HEK293T (cell line): ENCODE measurements around the gene ZMIZ1.

Experiments used
- HDGF ChIP-seq: fragments of 450-650 bp; IDR thresholded peaks from 2 replicates; pipeline ENCODE4 v1.6.1; 2017; ENCODE audit warnings: antibody characterized with exemption, borderline replicate concordance
- SUZ12 ChIP-seq: fragments of 450-650 bp; IDR thresholded peaks from 2 replicates; pipeline ENCODE4 v1.6.1; 2016; ENCODE audit warnings: mild to moderate bottlenecking
- TARDBP ChIP-seq: fragments of 450-650 bp; IDR thresholded peaks from 2 replicates; pipeline ENCODE4 v1.6.1; 2016

- TF ChIP-seq TARDBP (no peak), HDGF (no peak), SUZ12 (no peak)
These were observed 79.2 kb downstream of the ZMIZ1 start for GRCh38 chr10:79147796-79148451.
